Psoas muscle (tissue), 8 donors: Measurements from ENCODE around the gene ANKRD1. TPM values are rescaled to one million over a fixed set of nuclear protein-coding genes. Genes with fewer than 3 reads are reported as not detected.
A peak's percentile ranks its signal among the peaks of the same experiment; 100 is the strongest.

Source experiments
- ATAC-seq, 4 donors: fragments of 200-7000 bp; cut with Tn5 transposase; one replicate each; pipeline ENCODE4 v1.9.1; 2020; ENCODE audit warnings: moderate library complexity in 3 of 4, mild to moderate bottlenecking in 2 of 4
- DNase-seq, 2 donors: peaks; one replicate each; pipeline ENCODE4 v3.0.0-alpha.2; 2020
- H3K27ac ChIP-seq: fragments of 200-600 bp; one replicate; pipeline ENCODE4 v1.8.0; 2022
- H3K27me3 ChIP-seq, 3 donors: fragments of 200-600 bp in 1 of 3; one replicate each; pipeline versions ENCODE4 v1.6.1 to v1.8.0; 2013 to 2022; ENCODE audit warnings: low read length in 2 of 3, mild to moderate bottlenecking in 2 of 3, moderate library complexity in 1 of 3; ENCODE audit not compliant: insufficient read depth in 3 of 3
- H3K36me3 ChIP-seq, 2 donors: fragments of 200-600 bp in 1 of 2; one replicate each; pipeline versions ENCODE4 v1.6.1 to v1.8.0; 2013 to 2022; ENCODE audit warnings: low read depth in 1 of 2, mild to moderate bottlenecking in 1 of 2, moderate library complexity in 1 of 2; ENCODE audit not compliant: insufficient read depth in 1 of 2
- H3K4me1 ChIP-seq: fragments of 200-600 bp; one replicate; pipeline ENCODE4 v1.8.0; 2022
- H3K4me3 ChIP-seq: fragments of 200-600 bp; one replicate; pipeline ENCODE4 v1.8.0; 2022; ENCODE audit warnings: mild to moderate bottlenecking
- H3K9me3 ChIP-seq: fragments of 200-600 bp; one replicate; pipeline ENCODE4 v1.8.0; 2022
- WGBS, 3 donors: extraction: QIAGEN DNeasy Blood & Tissue Kit; methylation state at CpG; one replicate each; pipeline versions ENCODE4 v1.1.6 to v1.1.7; 2013; 5-methylcytosine and 5-hydroxymethylcytosine counted together
- intact Hi-C, 2 donors: fragments of 100-400 bp; cut with DNase I; formaldehyde crosslinking; loops; one replicate each; pipeline versions ENCODE4 v1.11.0 to v1.14.2; 2022
- polyA plus RNA-seq, 3 donors: library from polyadenylated mRNA; stranded (reverse); fragments of 200-250 nt; gene quantifications; one replicate each; pipeline ENCODE4 v1.2.3, GENCODE V29; 2013
- total RNA-seq, 4 donors: library from RNA; stranded (reverse); fragmentation: NEBNext Ultra II Directional in 2 of 4; extraction: Animal tissue kit (Norgen Biotek cat#: 25700) in 2 of 4; gene quantifications; one replicate each; pipeline versions ENCODE4 v1.2.1 to v1.2.4, GENCODE V29; 2021 to 2023
- TF ChIP-seq, protein P1 (sequence below): fragments of 200-600 bp; IDR thresholded peaks from one replicate; pipeline ENCODE4 v1.8.0; 2022; ENCODE audit warnings: antibody characterized with exemption
- donor health status: healthy with polysubstance abuse.
- donor health status: DM: no; HTN: no; CAD: no; lungs with moderate emphysema.
- donor health status: Bipolar disorder and iron deficiency.
- donor health status: healthy.
- donor health status: DM: yes; HTN: yes; CAD: no.
- donor health status: DM: no; HTN: no; CAD: no.
- donor health status: DM: no; HTN: no; CAD: no.
- donor health status: DM: yes; HTN: yes; CAD: no.

Gene ANKRD1
- total and polyA plus RNA-seq, 7 donors: 104 to 6,044 (median 1,576) TPM

- H3K4me3 ChIP-seq: no peak overlapping the region
- no peak for DNase-seq
- no peaks in the 10 kb centered on the region for H3K9me3 ChIP-seq
- intact Hi-C loops: no loop called here
- 31 to 60% (median 44%) methylated on average over 3 of the region's 3 CpGs for WGBS, 3 donors
- peaks cover 0 to 10% of the 10 kb centered on the region in 2 donors for H3K36me3 ChIP-seq
- peaks cover 0 to 2% (median 0%) of the 10 kb centered on the region in 3 donors for H3K27me3 ChIP-seq
- TF ChIP-seq, protein P1, sequence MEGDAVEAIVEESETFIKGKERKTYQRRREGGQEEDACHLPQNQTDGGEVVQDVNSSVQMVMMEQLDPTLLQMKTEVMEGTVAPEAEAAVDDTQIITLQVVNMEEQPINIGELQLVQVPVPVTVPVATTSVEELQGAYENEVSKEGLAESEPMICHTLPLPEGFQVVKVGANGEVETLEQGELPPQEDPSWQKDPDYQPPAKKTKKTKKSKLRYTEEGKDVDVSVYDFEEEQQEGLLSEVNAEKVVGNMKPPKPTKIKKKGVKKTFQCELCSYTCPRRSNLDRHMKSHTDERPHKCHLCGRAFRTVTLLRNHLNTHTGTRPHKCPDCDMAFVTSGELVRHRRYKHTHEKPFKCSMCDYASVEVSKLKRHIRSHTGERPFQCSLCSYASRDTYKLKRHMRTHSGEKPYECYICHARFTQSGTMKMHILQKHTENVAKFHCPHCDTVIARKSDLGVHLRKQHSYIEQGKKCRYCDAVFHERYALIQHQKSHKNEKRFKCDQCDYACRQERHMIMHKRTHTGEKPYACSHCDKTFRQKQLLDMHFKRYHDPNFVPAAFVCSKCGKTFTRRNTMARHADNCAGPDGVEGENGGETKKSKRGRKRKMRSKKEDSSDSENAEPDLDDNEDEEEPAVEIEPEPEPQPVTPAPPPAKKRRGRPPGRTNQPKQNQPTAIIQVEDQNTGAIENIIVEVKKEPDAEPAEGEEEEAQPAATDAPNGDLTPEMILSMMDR: no peak
- peaks cover 26% of the 10 kb centered on the region for H3K4me1 ChIP-seq
- peak overlapping the region; percentile 70 for H3K27ac ChIP-seq
- peak in 2 of 4 donors; percentile 41 to 54 for ATAC-seq
These were observed 3.7 kb upstream of the ANKRD1 start for GRCh38 chr10:90924552-90924951.

DNA sequence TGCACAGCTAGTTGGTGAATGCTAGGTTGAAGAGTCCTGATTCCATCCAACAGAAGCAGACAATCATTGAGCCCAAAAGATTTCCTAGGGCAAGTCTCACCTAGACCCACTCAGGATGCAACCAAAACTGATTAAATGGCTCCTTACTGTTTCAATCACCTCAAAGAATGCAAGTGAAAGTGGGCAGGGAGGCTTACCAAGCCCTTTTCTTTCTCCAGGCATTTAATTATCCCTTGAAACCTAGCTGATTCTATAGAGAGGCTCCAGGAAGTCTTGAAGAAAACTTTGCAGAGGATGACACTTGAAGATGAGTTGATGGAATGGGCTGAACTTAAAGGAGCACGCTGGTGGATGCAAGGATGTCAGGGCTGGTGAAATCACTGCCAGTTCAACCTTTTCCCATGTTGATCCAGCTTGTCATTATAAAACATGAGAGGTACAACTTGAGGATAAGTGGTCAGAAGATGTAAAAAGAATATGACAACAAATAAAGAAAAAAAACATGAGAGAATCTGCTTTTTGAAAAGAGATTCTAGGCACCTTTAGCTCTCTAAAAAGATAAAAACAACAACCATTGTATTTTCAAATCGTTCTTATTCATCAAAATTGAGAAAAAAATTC lies 2.3 kb upstream of the ANKRD1 start:
- peaks cover 0 to 24% of the 10 kb centered on the region in 2 donors for H3K36me3 ChIP-seq
- no peaks in the 10 kb centered on the region for H3K9me3 ChIP-seq
- peak overlapping the region; percentile 90 for H3K27ac ChIP-seq
- WGBS, 3 donors: 73 to 75% (median 75%) methylated on average over 2 of the region's 2 CpGs
- ATAC-seq (no peak), DNase-seq (no peak)
- intact Hi-C loops: no loop called here
- TF ChIP-seq, protein P1: no peak
- H3K4me3 ChIP-seq: no peak overlapping the region
- H3K4me1 ChIP-seq: peaks cover 18% of the 10 kb centered on the region
- no peaks in the 10 kb centered on the region for H3K27me3 ChIP-seq

- ATAC-seq (peak; percentile 44 to 55 (median 47)), DNase-seq (no peak)
- Histone ChIP-seq H3K9me3 (no peaks in the 10 kb centered on the region), H3K27ac (peak overlapping the region; percentile 90), H3K27me3 (no peaks in the 10 kb centered on the region), H3K36me3 (peaks cover 0 to 37% of the 10 kb centered on the region in 2 donors), H3K4me3 (peak overlapping the region; percentile 20), H3K4me1 (peaks cover 18% of the 10 kb centered on the region)
- intact Hi-C loops: loop anchor here in 1 of 2 donors (2.0 kb wide), 1 partner anchor 47 kb away; no protein-coding TSS in a partner anchor
- 22 to 28% (median 27%) methylated on average over 3 of the region's 3 CpGs for WGBS, 3 donors
- TF ChIP-seq, protein P1: no peak
These were observed 1.0 kb upstream of the ANKRD1 start for GRCh38 chr10:90921906-90922305.

DNA sequence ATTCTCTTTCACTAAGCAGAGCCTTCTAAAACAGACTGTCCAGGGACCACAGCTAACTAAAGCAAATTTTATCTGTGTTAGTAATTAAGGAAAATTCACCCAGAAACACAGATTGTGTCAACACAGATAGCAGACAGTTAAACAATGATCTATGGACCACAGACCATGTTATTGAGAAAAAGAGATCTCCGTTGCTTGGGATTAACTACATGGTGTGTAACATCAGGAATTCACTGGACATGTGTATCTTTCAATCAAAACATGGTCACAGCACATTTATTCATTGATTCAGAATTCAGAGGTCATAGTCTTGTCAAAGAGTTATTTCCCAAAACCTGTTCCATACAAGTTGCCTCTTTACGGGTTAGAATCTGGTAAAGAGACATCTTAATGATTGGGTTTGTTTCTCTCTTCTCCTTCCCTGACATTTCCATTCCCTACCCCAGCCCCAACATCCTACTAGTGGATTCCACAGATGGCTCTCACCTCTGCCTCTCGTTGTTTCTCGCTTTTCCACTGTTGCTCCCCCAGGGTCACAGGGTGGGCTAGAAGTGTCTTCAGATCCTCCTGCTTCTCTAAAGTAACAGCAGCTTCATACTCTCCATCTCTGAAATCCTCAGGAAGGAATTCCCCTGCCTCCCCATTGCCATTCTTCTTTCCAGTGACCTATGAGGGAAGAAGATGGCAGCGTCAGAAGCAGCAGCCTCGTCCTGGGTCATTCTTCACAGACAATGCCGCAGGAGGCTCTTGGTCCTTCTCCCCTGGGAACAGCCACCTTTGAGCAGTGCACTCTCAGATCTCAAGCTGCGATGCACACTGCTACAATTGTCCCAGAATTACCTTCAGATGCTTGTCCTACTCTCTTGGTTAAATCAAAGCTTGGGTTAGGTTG lies 958 bp downstream of the ANKRD1 start:
- H3K36me3 ChIP-seq: peaks cover 0 to 55% of the 10 kb centered on the region in 2 donors
- intact Hi-C loops: loop anchor here in 1 of 2 donors (2.0 kb wide), 1 partner anchor 49 kb away; no protein-coding TSS in a partner anchor

More for the DNA sequence above, 958 bp downstream of the ANKRD1 start:
- WGBS, 3 donors: 63 to 82% (median 72%) methylated on average over 8 of the region's 8 CpGs
- DNase-seq: no peak
- Histone ChIP-seq H3K4me1 (peaks cover 18% of the 10 kb centered on the region), H3K27ac (peak overlapping the region; percentile 90), H3K9me3 (no peaks in the 10 kb centered on the region), H3K4me3 (peak overlapping the region; percentile 76), H3K27me3 (no peaks in the 10 kb centered on the region)
- TF ChIP-seq, protein P1: no peak
- no peak for ATAC-seq
